HTR-8/SVneo (cell line): ENCODE data around the gene TRIP10.
A peak's percentile ranks its signal among the peaks of the same experiment; 100 is the strongest.

Source experiments
- DNase-seq: peaks from one replicate; pipeline ENCODE4 v3.0.0; 2011; ENCODE audit warnings: low spot score, mixed read lengths; ENCODE audit not compliant: insufficient read length
- FAIRE-seq: peaks from 2 replicates; lab custom pipeline; 2011; peaks lifted over from hg19 to GRCh38; lab: Jason Lieb, UNC

The TRIP10 gene

DNA sequence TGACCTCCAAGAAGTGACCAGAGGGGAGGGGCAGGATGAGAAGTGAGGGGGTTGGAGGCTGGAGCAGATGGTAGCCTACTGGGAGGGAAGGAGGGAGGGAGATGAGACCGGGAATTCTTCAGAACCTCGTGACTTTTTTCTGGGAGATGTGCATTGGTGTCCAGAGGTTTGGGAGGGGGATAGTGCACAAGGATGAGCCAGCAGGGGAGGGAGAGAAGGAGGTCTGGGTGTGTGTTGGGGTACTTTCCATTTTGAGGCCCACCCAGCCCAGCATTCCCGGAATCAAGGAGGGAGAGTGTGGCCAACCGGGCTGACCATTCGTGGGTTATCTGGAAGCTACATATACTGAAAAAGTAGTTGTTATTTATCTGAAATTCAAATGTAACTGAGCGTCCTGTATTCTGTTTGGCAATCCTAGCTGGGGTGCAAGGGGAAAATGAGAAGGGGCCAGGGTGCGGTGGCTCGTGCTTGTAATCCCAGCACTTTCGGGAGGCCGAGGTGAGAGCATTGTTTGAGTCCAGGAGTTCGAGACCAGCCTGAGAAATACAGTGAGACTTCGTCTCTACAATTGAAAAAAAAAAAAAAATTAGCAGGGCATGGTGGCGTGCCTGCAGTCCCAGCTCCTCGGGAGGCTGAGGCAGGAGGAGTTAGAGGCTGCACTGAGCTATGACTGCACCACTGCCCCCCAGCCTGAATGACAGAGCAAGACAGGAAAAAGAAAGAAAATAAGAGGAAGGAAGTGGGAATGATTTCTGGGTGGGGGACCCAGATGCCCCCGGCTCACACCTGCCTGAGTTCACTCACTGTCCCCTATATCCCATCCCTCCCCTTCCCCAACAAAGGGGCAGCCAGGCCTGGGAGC is 14.6 kb upstream of the TRIP10 start:
- no peak for FAIRE-seq

DNA sequence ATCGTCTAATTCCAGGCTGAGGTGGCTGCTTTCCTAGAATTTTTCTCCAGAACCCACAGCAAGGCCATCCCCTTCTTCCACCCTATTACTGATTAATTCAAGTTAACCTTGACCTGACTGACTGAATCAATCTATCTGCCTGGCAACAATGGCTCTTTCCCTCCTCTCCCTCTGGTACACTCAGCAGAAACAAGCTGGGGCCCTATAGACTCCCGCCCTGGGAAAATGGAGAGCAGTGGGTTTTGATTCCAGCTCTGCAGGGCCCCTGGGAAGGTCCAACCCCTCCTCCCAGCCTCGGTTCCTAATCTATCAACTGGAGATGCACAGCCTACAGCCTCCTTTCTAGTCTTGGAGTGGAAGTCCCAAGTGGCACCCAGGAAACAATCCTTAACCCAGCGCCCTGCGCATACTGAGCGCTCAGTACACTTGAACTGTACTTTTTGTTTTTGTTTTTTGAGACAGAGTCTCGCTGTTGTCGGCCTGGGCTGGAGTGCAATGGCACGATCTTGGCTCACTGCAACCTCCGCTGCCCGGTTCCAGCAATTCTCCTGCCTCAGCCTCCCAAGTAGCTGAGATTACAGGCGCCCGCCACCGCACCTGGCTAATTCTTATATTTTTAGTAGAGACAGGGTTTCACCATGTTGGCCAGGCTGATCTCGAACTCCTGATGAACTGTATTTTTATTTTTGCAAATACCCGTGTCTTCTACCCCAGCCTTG is 13.8 kb upstream of the TRIP10 start:
- no peak for FAIRE-seq

More for the DNA sequence above, 14.6 kb upstream of the TRIP10 start:
- DNase-seq, result no peak

GRCh38 chr19:6728346-6728745 is 11.1 kb upstream of the TRIP10 start:
- no peak for DNase-seq

More for the DNA sequence above, 13.8 kb upstream of the TRIP10 start:
- DNase-seq, result no peak

DNA sequence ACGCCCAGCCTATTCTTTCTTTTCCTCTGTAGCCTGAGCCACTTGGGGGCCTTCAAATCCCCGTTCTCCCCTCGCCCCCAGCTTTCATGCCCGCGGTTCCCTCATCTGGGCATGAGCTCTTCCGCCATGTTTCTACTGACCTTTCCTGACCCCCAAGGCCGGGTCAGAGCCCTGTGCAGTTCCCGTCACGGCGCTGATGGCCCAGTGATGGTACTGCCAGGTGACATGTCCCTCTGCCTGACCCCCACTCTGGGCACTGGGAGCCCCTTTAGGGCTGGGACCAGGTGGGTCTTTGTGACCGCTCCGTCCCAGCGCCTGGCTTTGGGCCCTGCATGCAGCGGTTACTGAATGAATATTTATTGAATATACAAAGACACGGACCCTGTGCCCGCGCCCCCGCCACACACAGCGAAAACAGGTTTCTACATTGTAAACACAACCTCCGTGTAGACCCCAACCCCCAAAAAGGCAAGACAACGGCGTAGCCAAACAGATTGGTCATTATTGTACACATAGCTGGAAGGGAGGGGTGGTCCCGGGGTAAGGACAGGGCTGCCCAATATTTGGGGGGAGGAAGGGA is 9.8 kb upstream of the TRIP10 start:
- FAIRE-seq (no peak), DNase-seq (no peak)

More at GRCh38 chr19:6728346-6728745, 11.1 kb upstream of the TRIP10 start:
- FAIRE-seq, result no peak

- no peak for FAIRE-seq
- DNase-seq, result no peak
These were observed 9.2 kb upstream of the TRIP10 start for GRCh38 chr19:6730153-6730804.

GRCh38 chr19:6730941-6731670 is 8.4 kb upstream of the TRIP10 start:
- FAIRE-seq (no peak), DNase-seq (no peak)

DNA sequence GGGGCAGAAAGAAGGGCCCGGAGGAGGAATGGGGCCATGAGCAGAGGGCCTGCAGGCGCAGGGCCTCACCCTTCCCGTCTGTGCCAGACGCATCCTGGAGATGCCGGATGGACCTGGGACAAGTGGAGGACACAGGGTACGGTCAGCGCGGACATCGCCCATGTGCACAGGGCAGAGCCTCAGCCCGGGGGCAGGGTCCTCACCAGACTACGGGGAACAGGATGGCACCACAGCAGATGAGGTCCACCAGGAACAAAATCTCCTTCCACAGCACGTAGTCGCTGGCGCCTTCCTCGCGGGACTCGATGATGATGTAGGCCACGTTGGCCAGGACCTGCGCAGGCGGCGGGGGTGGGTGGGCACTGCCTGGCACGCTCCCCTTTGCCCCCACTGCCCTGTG is 7.7 kb upstream of the TRIP10 start:
- peak; percentile 36 for FAIRE-seq
- DNase-seq, result no peak

- no peak for DNase-seq
- no peak for FAIRE-seq
These were observed 6.6 kb upstream of the TRIP10 start for GRCh38 chr19:6732803-6733337.

DNA sequence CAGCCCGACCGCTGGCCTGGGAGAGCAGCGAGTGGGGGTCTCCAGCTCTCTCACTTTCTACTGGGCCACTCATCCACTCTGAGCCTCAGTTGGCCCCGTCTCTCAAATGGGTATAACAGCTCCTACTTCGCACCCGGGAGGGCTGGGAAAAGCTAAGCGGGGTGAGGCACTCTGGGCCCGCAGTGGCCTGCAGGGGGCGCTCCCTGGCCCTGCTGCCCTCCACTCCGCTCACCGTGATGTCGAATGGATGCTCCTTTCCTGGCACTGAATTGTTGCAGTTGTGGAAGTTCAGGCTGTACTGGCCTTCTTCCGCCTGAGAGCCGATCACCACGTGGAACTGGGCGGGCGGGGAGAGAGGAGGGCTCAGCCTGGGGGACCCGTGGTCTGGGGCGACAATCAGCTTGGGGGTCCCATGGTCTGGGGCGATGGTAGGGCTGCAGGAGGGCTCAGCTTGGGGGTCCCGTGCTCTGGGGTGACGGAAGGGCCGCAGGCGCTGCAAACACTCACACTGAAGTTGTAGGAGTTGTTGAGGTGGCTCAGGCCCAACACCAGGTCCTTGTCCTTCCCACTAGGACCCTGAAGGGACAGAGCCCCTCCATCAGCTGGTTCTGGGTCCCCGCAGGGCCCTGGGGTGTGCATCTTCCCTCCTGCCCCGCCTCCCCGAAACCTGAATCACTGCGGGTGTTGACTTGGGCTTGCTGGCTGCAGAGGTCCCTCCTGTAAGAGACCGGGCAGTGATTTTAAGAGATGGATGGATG is 6.0 kb upstream of the TRIP10 start:
- DNase-seq, result no peak

DNA sequence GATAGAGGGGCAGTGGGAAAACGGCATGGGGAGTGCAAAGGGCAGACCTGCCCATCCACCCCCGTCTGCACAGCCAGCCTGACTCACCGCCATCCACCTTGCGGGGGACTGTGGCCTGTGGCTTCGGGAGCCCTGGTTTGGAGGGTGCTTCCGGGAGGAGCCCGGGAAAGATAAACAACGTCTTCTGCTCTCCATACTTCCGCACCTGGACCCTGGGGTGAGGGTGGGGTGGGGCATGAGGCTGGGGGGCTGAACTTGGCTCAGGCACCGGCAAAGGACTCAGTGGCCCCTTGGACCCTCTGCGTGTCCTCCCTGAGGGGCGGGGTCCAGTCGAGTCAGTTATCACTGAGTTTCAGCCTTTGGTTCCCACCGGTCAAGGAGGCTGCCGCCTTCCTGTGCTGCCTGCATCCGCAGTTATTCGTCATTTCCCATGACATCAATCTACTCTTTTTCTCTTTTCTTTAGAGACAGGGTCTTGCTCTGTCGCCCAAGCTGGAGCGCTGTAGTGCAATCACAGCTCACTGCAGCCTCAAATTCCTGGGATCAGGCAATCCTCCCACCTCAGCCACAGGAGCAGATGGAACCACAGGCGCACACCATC is 5.3 kb upstream of the TRIP10 start:
- DNase-seq (no peak), FAIRE-seq (no peak)

More for the DNA sequence above, 6.0 kb upstream of the TRIP10 start:
- no peak for FAIRE-seq

DNA sequence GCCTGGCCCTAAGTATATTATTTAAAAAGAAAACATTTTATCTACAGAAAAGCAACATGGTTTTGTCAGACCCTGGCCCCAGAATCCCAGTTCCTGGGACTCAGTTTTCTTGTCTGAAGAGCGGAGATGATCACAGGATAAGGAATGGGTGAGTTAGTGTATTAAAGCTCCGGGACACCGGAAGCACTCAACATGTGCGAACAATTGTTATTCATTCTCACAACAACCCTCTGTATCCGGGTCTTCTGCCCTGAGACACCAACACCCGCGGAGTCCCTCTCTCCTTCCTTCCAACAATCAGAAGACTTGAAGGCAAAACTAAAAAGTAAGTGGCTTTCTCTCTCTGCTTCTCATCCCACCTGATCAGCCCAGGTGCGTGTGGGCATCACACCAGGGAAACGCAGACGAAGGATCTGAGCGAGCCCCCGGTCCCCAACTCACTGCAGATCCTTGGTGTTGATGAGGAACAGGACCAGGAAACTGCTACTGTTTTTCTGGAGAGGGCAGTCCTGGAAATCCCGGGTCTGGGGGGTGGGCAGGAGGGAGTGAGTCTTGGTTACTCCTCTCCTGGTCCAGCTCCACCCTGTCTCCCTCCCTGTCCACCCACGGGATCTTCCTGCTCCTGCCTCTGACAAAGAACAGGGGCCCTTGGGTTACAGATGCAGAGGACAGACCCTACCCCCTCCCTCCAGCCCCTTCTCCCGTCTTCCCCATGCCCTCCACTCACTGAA is 4.1 kb upstream of the TRIP10 start:
- DNase-seq (no peak), FAIRE-seq (no peak)

DNA sequence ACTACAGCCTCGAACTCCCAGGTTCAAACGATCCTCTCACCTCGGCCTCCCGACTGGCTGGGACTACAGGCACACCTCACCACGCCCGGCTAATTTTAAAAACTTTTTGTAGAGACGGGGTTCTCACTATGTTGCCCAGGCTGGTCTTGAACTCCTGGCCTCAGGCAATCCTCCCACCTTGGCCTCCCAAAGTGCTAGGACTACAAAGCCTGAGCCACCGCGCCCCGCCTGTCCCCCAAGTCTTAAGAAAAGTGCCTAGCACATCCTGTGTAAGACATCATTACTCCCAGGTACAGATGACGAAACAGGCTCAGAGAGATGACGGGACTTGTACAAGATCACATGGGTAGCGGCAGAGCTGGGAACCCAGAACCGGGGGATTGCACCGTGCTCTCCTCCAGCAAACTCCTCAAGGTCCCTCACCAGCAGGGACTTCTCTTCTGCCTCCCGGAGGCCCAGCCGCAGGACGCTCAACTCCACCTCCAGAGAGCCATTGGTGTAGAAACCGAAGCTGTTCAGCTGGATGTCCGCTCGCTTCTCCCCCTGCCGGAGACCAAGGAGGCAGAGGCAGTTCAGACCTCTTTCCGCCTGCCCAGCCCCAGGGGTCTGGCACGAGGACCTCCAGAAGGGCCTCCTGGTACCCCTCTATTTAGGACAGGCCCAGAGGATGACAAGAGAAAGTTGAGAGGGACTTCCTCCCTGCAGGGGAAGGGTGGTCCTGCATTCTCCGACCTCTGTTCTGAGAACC is 3.1 kb upstream of the TRIP10 start:
- peak; percentile 4 for FAIRE-seq
- DNase-seq, result peak; percentile 81

GRCh38 chr19:6736917-6737283 is 2.6 kb upstream of the TRIP10 start:
- FAIRE-seq, result no peak
- DNase-seq, result no peak

DNA sequence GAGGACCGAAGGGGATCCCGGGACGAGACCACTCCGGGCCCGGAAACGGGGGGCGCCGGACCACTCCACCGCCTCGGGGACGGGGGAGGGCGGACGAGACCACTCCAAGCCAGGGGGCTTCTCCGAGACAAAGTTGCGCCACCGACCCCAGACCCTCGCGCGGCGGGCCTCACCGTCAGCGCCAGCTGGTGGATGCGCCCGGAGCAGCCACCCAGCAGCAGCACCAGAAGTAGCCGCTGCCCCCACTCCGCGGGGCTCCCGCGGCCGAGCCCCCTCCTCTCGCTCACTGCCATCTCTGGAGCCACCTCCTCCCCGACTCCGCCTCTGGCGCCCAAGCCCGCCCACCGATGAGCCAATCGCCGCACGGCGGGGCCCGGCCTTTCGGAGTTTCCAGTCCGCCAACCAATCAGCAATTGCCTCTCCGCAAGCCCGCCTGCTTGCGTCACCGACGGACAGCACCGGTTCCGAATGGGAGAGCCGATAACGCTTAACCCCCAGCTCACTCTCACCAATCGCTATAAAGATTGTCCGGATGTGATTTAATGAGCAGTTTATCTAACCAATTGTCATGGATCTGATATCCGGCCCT is 2.1 kb upstream of the TRIP10 start, which contains the start of gene GPR108:
Gene GPR108, minus strand, starts transcription at position 297 of the 589 bp plus-strand sequence. Its CDS starts 4 bp downstream, at position 293.
- FAIRE-seq, result peak; percentile 97
- DNase-seq, result peak; percentile 99

- FAIRE-seq (no peak), DNase-seq (peak; percentile 72)
These were observed 1.4 kb upstream of the TRIP10 start for GRCh38 chr19:6737873-6738786.
